Natural killer cell (primary cell): ENCODE data around the gene CCKAR. TPM values are rescaled to one million over a fixed set of nuclear protein-coding genes. Genes with fewer than 3 reads are reported as not detected.

Source experiments
- ATAC-seq, 3 donors: fragments of 150-1000 bp in 2 of 3; fragments of 200-7000 bp in 1 of 3; cut with Tn5 transposase; 1 replicate in 1 of 3; 2 replicates in 2 of 3; pipeline ENCODE4 v1.10.0; 2021; ENCODE audit warnings: mild to moderate bottlenecking in 2 of 3, moderate library complexity in 2 of 3
- DNase-seq, 2 donors: peaks; one replicate each; pipeline versions ENCODE4 v3.0.0 to v3.0.0-alpha.2; 2013 to 2021; ENCODE audit warnings: mixed read lengths in 1 of 2
- H3K27ac ChIP-seq: one replicate; pipeline ENCODE4 v1.5.1; 2013; ENCODE audit warnings: mild to moderate bottlenecking, low read length
- H3K27me3 ChIP-seq: one replicate; pipeline ENCODE4 v1.6.1; 2013; ENCODE audit warnings: low read length; ENCODE audit not compliant: control insufficient read depth, insufficient read depth
- H3K36me3 ChIP-seq: one replicate; pipeline ENCODE4 v1.6.1; 2013; ENCODE audit warnings: low read length; ENCODE audit not compliant: control insufficient read depth, insufficient read depth
- H3K4me1 ChIP-seq: one replicate; pipeline ENCODE4 v1.6.1; 2013; ENCODE audit warnings: low read length; ENCODE audit not compliant: control insufficient read depth, insufficient read depth
- H3K4me3 ChIP-seq: one replicate; pipeline ENCODE4 v1.5.1; 2013; ENCODE audit warnings: low read length
- H3K9me3 ChIP-seq: one replicate; pipeline ENCODE4 v1.6.1; 2013; ENCODE audit warnings: low read length; ENCODE audit not compliant: control insufficient read depth, insufficient read depth
- H3K27ac Mint-ChIP-seq, 2 donors: one replicate each; pipeline ENCODE4 v1.8.0; 2022; ENCODE audit warnings: mild to moderate bottlenecking in 2 of 2, mixed read lengths in 2 of 2, moderate library complexity in 1 of 2
- H3K27me3 Mint-ChIP-seq, 2 donors: one replicate each; pipeline ENCODE4 v1.8.0; 2022; ENCODE audit warnings: low read depth in 2 of 2, mixed read lengths in 2 of 2
- H3K36me3 Mint-ChIP-seq: one replicate; pipeline ENCODE4 v1.8.0; 2022; ENCODE audit warnings: mixed read lengths
- H3K4me1 Mint-ChIP-seq, 2 donors: one replicate each; pipeline ENCODE4 v1.8.0; 2022; ENCODE audit warnings: mixed read lengths in 2 of 2
- H3K4me3 Mint-ChIP-seq: one replicate; pipeline ENCODE4 v1.8.0; 2022; ENCODE audit warnings: mild to moderate bottlenecking, moderate library complexity, mixed read lengths
- H3K9me3 Mint-ChIP-seq, 2 donors: one replicate each; pipeline ENCODE4 v1.8.0; 2022; ENCODE audit warnings: mixed read lengths in 2 of 2
- WGBS: methylation state at CpG from one replicate; pipeline ENCODE4 v1.1.7; 2013; ENCODE audit warnings: missing lambda C conversion rate; ENCODE audit not compliant: insufficient coverage; 5-methylcytosine and 5-hydroxymethylcytosine counted together
- intact Hi-C: fragments of 100-400 bp; cut with micrococcal nuclease; formaldehyde crosslinking; loops from one replicate; pipeline ENCODE4 v1.14.2; 2022
- total RNA-seq, 4 donors: library from RNA; stranded (reverse); fragments of 120-200 nt in 1 of 4; gene quantifications; one replicate each; pipeline versions ENCODE4 v1.2.3 to v1.2.4, GENCODE V29; 2013 to 2022
- TF ChIP-seq, protein P1 (sequence below): fragments of 200-600 bp; IDR thresholded peaks from one replicate; pipeline ENCODE4 v1.8.0; 2022; ENCODE audit warnings: antibody characterized with exemption

CCKAR gene
- total RNA-seq, 3 donors from 2014 or later (not counting 1 experiment from before 2014, with no cell fraction given) = not detected

DNA sequence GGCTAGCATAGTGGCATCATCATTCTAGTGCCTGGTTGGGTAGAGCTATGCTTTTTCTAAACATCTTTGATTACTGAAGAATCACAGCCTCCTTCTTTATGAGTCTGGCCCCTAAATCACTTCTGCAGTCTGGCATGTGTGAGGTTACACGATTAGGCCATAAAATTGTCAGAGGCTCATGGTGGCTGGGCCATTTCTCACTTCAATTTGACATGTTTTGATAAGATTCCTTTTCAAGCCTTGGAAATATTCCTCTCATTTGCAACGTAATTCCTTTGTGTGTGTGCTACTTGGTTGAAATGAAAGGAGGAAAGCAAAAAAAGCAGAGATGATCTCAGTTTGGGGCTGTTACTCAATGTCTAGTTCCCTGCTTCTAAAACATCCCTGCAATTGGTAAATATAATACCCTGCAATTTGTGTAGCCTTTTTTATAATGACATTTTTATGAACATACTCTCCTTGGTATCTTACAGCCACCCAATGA, 6.2 kb downstream of the CCKAR start:
- H3K4me3 Mint-ChIP-seq = no peak overlapping the region
- peaks cover 13% of the 10 kb centered on the region in 2 donors for H3K27me3 Mint-ChIP-seq
- ATAC-seq = no peak
- no peaks in the 10 kb centered on the region for H3K4me1 Mint-ChIP-seq
- TF ChIP-seq, protein P1, sequence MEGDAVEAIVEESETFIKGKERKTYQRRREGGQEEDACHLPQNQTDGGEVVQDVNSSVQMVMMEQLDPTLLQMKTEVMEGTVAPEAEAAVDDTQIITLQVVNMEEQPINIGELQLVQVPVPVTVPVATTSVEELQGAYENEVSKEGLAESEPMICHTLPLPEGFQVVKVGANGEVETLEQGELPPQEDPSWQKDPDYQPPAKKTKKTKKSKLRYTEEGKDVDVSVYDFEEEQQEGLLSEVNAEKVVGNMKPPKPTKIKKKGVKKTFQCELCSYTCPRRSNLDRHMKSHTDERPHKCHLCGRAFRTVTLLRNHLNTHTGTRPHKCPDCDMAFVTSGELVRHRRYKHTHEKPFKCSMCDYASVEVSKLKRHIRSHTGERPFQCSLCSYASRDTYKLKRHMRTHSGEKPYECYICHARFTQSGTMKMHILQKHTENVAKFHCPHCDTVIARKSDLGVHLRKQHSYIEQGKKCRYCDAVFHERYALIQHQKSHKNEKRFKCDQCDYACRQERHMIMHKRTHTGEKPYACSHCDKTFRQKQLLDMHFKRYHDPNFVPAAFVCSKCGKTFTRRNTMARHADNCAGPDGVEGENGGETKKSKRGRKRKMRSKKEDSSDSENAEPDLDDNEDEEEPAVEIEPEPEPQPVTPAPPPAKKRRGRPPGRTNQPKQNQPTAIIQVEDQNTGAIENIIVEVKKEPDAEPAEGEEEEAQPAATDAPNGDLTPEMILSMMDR = no peak
- Histone ChIP-seq H3K9me3 (no peaks in the 10 kb centered on the region), H3K27me3 (no peaks in the 10 kb centered on the region), H3K27ac (no peak overlapping the region), H3K4me3 (no peak overlapping the region), H3K4me1 (no peaks in the 10 kb centered on the region), H3K36me3 (no peaks in the 10 kb centered on the region)
- intact Hi-C loops = no loop called here
- 71% methylated on average over 1 of the region's 2 CpGs for WGBS
- no peak overlapping the region for H3K27ac Mint-ChIP-seq
- no peaks in the 10 kb centered on the region for H3K36me3 Mint-ChIP-seq
- H3K9me3 Mint-ChIP-seq = no peaks in the 10 kb centered on the region
- no peak for DNase-seq

DNA sequence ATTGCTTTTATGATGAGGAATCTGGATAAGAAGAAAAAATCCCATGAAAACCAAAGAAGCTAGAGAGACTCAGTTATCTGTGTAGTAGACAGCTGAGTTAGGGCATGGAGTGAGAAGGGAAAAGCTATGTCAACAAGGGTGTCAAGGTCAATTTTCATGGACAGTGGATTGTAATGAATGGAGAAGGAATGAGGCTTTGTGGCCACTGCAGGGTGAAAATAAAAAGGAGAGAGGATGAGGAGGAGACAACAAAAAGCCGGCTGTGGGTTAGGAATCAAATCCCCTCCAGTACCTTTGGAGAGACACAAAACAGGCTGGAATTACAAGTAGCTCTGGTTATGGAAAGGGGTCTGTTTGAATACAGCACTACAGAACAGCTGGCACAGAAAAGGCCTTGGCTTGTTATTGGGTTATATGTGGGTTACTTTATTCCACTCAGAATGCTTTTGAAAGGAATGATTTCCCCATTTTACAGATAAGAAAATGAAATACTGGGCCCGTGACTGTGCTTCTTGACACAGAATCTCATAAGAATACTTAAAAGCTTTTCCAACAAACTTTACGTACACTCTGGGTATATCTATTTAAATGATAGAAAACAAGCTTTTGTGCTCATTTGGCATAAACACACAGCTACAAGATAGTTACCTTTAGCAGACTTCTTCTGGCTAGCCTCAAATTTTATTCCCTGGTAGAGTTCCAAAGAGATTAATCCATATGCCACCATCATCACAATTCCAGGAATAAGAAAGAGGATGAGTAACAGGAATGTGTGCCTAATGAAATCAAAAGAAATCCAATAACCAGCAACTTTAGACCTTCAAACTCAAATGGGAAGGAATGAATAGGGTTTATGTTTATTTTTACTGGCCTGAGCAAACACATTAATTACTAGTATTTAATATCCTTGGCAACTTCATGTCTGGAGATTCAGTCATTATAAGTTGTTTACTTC, 7.5 kb downstream of the CCKAR start:
- ATAC-seq = no peak
- Histone ChIP-seq H3K4me1 (no peaks in the 10 kb centered on the region), H3K27me3 (no peaks in the 10 kb centered on the region), H3K27ac (no peak overlapping the region), H3K36me3 (no peaks in the 10 kb centered on the region), H3K9me3 (no peaks in the 10 kb centered on the region), H3K4me3 (no peak overlapping the region)
- no peak for DNase-seq
- WGBS = 94% methylated on average over 3 of the region's 3 CpGs
- Mint-ChIP-seq H3K36me3 (no peaks in the 10 kb centered on the region), H3K4me3 (no peak overlapping the region), H3K27ac (no peak overlapping the region), H3K4me1 (no peaks in the 10 kb centered on the region), H3K9me3 (no peaks in the 10 kb centered on the region), H3K27me3 (peaks cover under 1 to 9% of the 10 kb centered on the region in 2 donors)
- intact Hi-C loops = no loop called here
- TF ChIP-seq, protein P1 = no peak

DNA sequence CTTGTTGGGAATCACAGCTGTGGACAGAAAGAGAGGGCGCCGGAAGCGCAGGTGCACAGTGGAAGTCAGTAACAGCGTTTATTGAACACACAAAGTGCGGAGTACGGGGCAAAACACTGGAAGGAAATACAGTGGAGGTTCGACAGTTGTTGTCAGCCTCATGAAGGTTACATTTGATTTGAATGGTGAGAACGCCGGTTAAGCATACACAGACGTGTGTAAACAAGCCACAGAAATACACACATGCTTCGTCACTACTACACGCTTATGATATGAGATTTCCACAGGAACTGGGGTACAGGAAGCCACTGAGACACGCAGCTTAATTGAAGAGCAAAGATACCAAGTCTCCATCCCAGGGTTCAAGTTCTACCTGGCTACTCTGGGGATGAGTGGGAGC, 12.0 kb downstream of the CCKAR start:
- Histone ChIP-seq H3K9me3 (no peaks in the 10 kb centered on the region), H3K4me3 (no peak overlapping the region), H3K36me3 (no peaks in the 10 kb centered on the region), H3K4me1 (no peaks in the 10 kb centered on the region), H3K27me3 (no peaks in the 10 kb centered on the region), H3K27ac (no peak overlapping the region)
- no peak for DNase-seq
- 85% methylated on average over 13 of the region's 13 CpGs for WGBS
- Mint-ChIP-seq H3K27ac (no peak overlapping the region), H3K36me3 (no peaks in the 10 kb centered on the region), H3K27me3 (peaks cover 0 to 10% of the 10 kb centered on the region in 2 donors), H3K9me3 (no peaks in the 10 kb centered on the region), H3K4me1 (no peaks in the 10 kb centered on the region), H3K4me3 (no peak overlapping the region)
- TF ChIP-seq, protein P1 = no peak
- ATAC-seq = no peak
- intact Hi-C loops = no loop called here
